Measurements from ENCODE around the gene LEFTY1.

DNA sequence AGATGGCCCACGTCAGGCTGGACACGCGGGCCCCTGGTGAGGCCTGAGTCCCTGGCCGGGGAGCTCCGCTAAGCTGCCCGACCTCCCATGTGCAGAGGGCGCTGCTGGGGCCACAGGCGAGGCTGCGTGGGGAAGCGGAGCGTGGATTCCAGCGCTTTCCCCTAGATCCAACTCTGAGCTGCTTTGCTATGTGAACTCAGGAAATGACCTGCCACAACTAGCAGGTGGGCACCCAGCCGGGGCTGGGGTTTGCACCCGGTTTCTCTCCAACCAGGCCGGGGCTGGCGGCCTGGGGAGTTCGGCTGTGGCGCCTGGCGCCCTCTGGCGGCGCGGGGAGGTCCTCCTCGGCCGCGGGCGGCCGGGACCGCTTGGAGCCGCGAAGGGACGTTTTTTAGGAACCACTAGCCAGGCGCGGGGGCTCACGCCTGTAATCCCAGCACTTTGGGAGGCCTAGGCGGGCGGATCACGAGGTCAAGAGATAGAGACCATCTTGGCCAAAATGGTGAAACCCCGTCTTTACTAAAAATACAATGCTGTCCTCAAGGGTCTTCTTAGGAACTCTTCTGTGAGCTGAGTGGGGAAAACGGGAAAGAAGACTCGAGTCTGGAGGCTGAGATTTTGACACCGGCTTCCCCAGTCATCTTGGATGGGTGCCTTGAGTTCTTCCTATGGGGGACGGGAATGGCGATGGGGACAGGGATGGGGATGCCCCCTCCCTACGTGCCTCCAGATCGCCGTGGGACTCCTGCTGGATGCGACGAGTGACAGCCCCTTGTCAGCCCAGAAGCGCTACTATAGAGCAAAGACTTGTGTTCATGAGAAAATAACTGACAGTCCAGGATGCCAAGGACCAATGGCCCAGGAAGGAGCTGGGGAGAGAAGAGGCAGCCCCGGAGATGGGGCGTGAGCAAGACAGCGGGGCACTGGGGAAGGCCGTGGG lies 22.5 kb upstream of the LEFTY1 start:
- TF ChIP-seq, protein P1, sequence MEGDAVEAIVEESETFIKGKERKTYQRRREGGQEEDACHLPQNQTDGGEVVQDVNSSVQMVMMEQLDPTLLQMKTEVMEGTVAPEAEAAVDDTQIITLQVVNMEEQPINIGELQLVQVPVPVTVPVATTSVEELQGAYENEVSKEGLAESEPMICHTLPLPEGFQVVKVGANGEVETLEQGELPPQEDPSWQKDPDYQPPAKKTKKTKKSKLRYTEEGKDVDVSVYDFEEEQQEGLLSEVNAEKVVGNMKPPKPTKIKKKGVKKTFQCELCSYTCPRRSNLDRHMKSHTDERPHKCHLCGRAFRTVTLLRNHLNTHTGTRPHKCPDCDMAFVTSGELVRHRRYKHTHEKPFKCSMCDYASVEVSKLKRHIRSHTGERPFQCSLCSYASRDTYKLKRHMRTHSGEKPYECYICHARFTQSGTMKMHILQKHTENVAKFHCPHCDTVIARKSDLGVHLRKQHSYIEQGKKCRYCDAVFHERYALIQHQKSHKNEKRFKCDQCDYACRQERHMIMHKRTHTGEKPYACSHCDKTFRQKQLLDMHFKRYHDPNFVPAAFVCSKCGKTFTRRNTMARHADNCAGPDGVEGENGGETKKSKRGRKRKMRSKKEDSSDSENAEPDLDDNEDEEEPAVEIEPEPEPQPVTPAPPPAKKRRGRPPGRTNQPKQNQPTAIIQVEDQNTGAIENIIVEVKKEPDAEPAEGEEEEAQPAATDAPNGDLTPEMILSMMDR (IDR thresholded peaks at IDR 0.05): peak; percentile 60 to 95 (median 78)
- TF ChIP-seq POLR2A (IDR thresholded peaks at IDR 0.05): no peak

Measured in thyroid gland (tissue), 4 donors.